Measurements from ENCODE around the gene ZNF750. TPM values are rescaled to one million over a fixed set of nuclear protein-coding genes. Genes with fewer than 3 reads are reported as not detected.

The ZNF750 gene
- total RNA-seq, 2 donors from 2014 or later, result not detected

DNA sequence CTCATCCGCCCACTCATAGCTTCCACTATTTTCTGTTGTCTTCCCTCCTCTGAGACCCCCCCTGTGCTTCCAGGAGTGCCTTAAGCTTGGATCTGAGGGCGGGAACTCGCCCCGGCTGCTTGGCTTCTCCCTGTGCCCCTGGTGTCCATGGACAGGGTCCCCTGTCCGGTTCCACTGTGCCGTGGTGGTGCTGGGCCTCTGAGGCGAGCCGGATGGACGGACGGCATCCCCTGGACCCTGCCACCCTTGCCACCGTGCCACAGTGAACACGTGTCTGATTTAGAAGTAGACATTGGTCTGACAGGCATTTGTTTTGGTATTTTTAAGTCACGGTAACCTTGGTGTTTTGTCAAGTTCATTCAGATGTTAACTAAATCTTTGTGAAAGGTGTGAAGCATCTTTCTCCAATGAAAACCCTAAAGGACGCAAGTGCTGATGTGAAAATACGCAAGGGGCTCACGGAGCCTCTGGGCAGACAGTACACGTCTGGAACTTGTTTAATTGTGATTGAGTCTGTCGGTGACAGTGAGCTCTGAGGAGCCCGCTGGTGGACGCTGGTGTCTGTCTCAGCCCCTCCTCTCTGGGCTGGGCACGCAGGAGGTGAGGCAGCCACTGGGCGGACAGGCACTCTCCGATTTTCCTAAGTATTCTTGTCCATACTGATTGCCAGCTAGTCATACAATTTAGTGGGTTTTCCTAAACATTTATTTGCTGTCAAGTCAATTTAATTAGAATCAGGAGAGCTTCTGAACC is 26.3 kb downstream of the ZNF750 start:
- Mint-ChIP-seq H3K36me3 (peaks cover 10 to 14% of the 10 kb centered on the region in 2 donors), H3K27ac (peak overlapping the region in 1 of 2 donors; percentile 15), H3K9me3 (no peaks in the 10 kb centered on the region)
- DNase-seq (ENCODE audit: low spot score in 2 of 2), result no peak
- ATAC-seq, result no peak

DNA sequence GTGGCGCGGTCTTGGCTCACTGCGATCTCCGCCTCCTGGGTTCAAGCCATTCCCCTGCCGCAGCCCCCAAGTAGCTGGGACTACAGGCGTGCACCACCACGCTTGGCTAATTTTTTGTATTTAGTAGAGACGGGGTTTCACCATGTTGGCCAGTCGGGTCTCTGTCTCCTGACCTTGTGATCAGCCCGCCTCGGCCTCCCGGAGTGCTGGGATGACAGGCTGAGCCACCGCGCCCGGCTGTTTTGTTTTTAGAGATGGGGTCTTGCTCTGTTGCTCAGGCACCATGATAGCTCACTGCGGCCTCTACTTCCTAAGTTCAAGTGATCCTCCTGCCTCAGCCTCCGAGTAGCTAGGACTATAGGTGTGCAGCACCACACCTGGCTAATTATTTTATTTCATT is 27.2 kb downstream of the ZNF750 start:
- DNase-seq (ENCODE audit: low spot score in 2 of 2) (no peak), ATAC-seq (no peak)
- no peaks in the 10 kb centered on the region for H3K9me3 Mint-ChIP-seq
- H3K27ac Mint-ChIP-seq, result no peak overlapping the region
- peaks cover 6 to 9% of the 10 kb centered on the region in 2 donors for H3K36me3 Mint-ChIP-seq

DNA sequence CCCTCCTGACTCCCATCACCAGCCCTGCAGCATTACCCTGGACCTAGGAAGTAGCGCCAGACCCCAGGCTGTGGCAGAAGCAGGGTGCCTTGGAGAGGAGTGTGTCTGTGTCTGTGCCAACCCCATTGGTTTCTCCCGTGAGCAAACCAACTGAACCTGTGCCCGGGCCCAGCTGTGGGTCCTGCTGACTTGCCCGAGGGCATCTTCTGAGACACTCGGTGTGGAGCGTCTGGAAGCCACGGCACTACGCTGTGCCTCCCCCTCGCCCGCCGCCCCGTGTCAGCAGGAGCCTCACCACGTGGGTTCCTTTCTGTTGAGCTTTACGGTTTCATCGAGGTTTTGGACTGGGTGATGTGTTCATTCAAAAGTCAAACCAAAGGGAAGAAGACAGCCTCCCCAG is 27.8 kb downstream of the ZNF750 start:
- Mint-ChIP-seq H3K9me3 (no peaks in the 10 kb centered on the region), H3K27ac (no peak overlapping the region), H3K36me3 (peaks cover 5 to 8% of the 10 kb centered on the region in 2 donors)
- ATAC-seq (no peak), DNase-seq (ENCODE audit: low spot score in 2 of 2) (no peak)

DNA sequence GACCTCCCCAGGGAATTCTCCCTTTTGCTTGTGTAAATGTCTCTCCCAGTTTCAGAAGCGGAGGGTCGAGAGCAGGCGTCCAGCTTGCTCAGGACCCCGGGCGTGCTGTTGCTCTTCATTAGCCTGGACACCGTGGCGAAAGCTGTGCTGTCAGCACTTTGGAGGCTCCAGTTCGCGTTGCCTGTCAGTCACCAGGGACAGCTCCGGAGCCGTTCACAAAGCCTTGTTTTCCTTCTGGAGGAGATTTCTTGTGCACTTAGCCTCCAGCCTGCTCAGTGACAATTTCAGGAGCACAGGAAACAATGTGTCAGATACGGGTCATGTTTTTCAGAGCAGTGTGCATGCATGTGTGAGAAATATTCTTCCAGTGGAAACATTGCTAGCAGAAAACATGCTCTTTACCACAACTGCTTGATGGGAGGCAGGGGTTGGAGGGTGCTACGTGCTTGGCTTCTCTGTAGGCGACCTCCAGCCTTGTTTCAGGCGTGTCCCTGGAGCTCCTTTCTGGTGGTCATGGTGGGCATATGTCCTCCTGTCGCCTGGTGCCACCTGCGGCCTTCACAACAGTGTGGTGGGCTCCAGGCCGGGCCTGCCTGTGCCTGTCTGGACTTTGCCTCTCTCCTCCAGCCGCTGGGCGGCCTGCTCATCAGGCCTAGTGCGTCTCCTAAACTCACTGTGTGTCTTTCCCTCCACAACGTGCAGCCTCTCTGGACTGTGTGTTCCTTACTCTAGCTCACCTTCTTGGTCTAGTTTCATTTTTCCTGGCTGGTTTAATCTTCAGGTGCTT is 29.0 kb downstream of the ZNF750 start:
- Mint-ChIP-seq H3K9me3 (no peaks in the 10 kb centered on the region), H3K36me3 (peaks cover 5 to 8% of the 10 kb centered on the region in 2 donors), H3K27ac (peak overlapping the region in 1 of 2 donors; percentile 38)
- DNase-seq (ENCODE audit: low spot score in 2 of 2) (no peak), ATAC-seq (no peak)

DNA sequence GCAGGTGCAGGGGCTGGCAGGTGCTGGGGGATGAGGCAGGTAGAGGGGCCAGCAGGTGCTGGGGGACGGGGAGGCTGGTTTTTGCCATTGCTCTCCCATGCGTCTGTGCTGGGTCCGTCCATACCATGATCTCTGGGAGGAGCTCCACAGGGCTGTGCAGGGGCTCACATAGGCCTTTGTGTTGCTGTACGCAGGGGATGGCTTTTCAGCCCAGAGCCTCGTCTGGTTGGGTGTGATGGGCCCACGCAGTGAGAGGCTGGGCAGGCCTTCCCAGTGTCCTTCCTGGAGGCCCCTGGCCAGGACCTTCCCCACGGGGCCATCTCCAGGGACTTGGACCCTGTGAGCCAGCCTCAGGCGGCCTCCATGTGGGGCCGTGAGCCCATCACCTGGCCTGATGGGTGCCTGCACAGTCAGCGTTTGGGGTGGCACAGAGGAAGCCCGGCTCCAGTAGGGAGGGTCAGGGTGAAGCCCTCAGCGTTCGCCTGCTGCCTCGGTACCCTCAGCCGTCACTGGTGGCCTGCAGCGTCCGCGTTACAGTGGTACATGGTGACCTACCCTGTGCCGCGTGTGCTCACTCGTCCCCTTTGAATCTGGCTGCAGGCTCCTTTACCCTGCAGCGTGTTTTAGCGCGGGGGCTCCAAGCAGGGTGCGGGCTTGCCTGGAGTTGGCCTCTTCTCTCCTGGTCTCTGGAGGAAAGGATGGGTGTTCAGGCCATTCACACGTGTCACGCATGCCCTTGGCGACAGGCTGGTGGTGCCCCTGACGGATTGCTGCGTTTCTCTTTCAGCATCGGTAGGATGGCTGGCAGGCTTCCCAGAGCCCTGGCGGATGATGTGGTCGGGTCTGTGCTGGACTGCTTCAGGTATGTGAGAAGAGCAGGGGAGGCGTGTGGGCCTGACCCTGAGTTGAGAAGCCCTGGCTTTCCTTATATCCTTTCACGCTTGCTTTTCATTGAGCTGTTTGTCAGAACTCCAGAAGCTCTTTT is 30.6 kb downstream of the ZNF750 start:
- no peak overlapping the region for H3K27ac Mint-ChIP-seq
- no peak for ATAC-seq
- no peak for DNase-seq (ENCODE audit: low spot score in 2 of 2)
- peaks cover 2 to 5% of the 10 kb centered on the region in 2 donors for H3K36me3 Mint-ChIP-seq
- no peaks in the 10 kb centered on the region for H3K9me3 Mint-ChIP-seq

DNA sequence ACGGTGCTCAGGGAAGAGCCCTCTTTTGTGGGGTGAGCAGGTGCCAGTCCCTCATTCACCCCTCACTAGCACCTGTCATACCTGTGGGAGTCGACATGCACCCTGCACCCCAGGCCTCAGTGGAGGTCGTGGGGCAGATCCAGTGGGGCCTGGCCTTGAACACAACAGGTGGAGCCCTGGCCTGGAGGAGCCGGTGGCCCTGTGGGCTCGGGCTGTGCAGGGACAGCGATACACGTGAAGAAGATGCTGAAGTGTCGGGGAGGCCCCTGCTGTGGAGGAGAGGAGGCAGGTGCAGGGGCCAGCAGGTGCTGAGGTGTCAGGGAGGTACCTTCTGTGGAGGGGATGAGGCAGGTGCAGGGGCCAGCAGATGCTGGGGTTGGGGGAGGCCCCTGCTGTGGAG is 31.8 kb downstream of the ZNF750 start:
- ATAC-seq (no peak), DNase-seq (ENCODE audit: low spot score in 2 of 2) (no peak)
- Mint-ChIP-seq H3K36me3 (peaks cover 0 to 5% of the 10 kb centered on the region in 2 donors), H3K27ac (peak overlapping the region; percentile 25 to 36), H3K9me3 (no peaks in the 10 kb centered on the region)

DNA sequence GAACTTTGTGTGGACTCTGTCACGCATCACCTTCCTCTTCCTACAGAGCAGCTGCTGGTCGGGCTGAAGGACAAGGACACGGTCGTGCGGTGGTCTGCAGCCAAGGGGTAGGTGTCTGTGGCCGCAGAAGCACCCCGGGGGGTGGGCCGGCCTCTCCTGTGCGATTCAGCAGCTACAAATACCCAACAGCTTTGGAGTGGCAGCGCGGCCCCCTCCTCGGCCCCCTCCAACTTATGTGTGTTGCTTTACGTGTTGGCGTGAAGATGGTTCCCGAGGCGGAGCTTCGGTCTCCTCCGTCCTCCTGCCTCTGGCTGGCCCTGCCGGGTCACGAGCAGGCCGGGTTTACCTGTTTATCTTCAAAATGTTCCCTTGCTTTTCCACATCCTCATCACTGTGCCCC is 32.3 kb downstream of the ZNF750 start:
- Mint-ChIP-seq H3K27ac (peak overlapping the region; percentile 25 to 36), H3K36me3 (peaks cover 0 to 5% of the 10 kb centered on the region in 2 donors), H3K9me3 (no peaks in the 10 kb centered on the region)
- no peak for ATAC-seq
- DNase-seq (ENCODE audit: low spot score in 2 of 2), result no peak

DNA sequence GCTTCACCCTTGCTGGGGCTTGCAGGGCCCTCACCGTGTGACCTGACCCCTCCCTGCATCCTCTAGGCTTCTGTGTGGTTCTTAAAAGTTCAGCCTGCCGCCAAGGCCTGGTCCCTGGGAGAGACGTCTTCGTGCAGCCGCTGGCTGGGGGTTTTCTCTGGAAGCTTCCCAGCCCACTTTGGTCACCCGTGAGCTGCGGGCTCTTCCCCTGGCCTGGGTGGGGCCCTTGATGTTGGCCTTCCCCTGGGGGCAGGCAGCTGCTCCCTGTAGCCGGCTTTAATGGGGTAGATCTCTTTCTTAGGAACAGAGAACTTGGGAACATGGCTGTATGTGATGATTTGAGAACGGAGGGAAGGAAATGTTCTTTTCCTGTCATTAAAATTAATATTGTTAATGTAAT is 32.7 kb downstream of the ZNF750 start:
- ATAC-seq, result no peak
- H3K9me3 Mint-ChIP-seq, result no peaks in the 10 kb centered on the region
- peaks cover 0 to 5% of the 10 kb centered on the region in 2 donors for H3K36me3 Mint-ChIP-seq
- H3K27ac Mint-ChIP-seq, result peak overlapping the region in 1 of 2 donors; percentile 72
- no peak for DNase-seq (ENCODE audit: low spot score in 2 of 2)

DNA sequence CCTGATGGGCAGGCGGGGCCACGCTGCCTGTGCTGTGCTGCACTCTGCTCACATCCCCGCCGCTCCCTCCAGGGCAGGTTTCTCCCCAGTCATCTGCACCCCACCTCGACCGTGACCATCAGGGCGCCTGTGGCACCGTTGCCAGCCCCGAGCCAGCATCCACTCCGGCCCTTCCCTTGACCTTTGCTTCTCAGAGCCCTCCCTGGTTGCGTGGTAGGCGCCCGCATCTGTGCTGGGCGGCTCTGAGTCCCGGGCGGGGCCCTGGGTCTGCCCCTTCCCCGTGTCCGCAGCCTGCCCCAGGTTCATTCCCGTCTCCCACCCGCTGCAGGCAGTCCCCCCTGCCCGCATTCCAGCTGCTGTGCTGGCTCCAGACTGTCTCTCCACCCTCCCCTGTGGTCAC is 33.2 kb downstream of the ZNF750 start:
- Mint-ChIP-seq H3K9me3 (no peaks in the 10 kb centered on the region), H3K27ac (peak overlapping the region; percentile 51 to 72), H3K36me3 (peaks cover 0 to 5% of the 10 kb centered on the region in 2 donors)
- ATAC-seq (no peak), DNase-seq (ENCODE audit: low spot score in 2 of 2) (no peak)

DNA sequence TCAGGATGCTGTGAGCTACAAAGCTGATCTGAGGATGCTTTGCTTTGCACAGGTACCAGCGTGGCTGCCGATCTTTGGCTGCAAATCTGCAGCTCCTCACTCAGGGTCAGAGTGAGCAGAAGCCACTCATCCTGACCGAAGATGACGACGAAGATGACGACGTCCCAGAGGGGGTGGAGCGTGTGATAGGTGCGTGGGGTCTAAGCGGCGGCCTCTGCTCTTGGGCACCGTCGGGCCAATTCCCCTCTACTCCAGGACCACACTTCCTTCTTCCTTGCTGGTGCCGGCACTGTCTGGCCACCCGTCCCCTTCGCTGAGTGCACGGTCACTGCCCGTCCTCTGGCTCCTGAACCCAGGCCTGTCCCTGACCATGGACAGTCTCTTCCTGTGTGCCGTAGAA is 34.0 kb downstream of the ZNF750 start:
- Mint-ChIP-seq H3K9me3 (peaks cover 0 to 6% of the 10 kb centered on the region in 2 donors), H3K27ac (peak overlapping the region; percentile 29 to 65), H3K36me3 (peaks cover 5 to 13% of the 10 kb centered on the region in 2 donors)
- ATAC-seq (no peak), DNase-seq (ENCODE audit: low spot score in 2 of 2) (no peak)

DNA sequence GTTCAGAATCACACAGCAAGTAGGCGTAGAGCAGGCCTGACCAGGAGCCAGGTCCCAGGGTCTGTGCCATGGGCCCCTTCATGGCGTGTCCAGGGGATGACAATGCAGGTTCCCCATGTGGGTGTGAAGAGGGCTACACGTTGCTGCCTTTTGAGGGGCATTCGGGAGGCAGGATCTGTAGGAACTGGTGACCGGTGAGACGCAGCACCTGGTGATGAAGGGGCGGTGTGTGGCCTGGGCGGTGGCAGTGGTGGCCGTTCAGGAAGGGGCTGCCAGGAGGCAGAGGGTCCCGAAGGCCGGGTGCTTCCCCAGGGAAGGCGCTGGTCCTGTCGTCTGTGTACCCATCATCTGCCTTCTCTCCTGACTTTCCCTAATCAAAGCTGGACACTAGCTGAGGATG is 34.6 kb downstream of the ZNF750 start:
- Mint-ChIP-seq H3K9me3 (peaks cover 0 to 6% of the 10 kb centered on the region in 2 donors), H3K36me3 (peaks cover 5 to 19% of the 10 kb centered on the region in 2 donors), H3K27ac (peak overlapping the region in 1 of 2 donors; percentile 65)
- DNase-seq (ENCODE audit: low spot score in 2 of 2) (no peak), ATAC-seq (no peak)

DNA sequence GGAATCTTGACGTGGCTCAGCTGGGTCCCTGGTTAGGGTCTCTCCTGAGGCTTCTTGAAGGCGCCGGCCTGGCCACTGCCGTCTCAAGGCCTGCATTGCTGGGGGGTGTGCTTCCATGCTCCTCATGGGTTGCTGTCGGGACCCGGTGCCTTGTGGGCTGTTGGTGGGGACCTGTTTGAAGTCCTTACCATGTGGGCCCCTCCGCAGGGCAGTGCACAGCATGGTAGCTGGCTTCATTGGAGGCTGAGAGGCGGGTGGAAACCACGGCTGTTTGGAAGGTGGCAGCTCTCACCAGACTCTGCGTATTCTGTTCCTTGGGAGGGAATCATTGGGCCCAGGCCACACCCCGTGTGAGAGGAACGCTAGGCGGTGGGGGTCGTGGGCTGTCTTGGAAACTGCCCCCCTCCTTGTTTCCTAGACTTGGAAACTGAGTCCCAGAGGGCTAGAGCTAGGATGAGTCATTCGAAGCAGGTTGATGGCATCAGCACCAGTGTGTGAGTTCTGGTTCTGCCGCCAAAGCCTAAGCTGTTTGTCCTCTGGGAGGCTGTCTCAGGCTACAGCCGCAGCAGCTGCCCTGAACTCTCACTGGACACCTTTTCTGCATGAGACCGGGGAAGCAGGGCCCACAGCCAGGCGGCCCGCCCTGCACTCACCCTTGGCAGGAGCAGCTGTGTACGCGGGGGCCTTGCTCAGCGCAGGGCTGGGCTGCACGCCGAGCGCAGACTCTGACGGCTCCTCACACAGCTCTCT is 35.2 kb downstream of the ZNF750 start:
- ATAC-seq (no peak), DNase-seq (ENCODE audit: low spot score in 2 of 2) (no peak)
- Mint-ChIP-seq H3K27ac (peak overlapping the region in 1 of 2 donors; percentile 65), H3K36me3 (peaks cover 5 to 25% of the 10 kb centered on the region in 2 donors), H3K9me3 (peaks cover 0 to 6% of the 10 kb centered on the region in 2 donors)

DNA sequence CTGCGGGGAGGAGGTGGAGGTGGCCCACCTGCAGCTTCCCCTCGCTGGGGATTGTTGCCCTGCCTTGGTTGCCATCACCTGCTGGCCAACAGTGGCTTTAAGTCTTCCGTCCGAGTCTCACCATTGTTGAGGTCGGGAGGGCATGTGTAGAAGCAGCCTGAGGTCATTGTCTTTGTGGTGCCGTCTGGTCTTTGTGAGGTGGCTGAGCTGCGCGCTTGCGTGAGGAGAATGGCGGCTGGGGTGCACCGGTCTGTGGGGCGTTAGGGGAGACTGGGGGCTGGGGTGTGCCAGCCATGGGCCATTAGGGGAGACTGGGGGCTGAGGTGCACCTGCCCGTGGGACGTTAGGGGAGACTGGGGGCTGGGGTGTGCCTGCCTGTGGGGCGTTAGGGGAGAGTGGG is 36.2 kb downstream of the ZNF750 start:
- H3K27ac Mint-ChIP-seq, result no peak overlapping the region
- peaks cover 5 to 26% of the 10 kb centered on the region in 2 donors for H3K36me3 Mint-ChIP-seq
- no peak for ATAC-seq
- DNase-seq (ENCODE audit: low spot score in 2 of 2), result no peak
- H3K9me3 Mint-ChIP-seq, result peaks cover 0 to 6% of the 10 kb centered on the region in 2 donors

DNA sequence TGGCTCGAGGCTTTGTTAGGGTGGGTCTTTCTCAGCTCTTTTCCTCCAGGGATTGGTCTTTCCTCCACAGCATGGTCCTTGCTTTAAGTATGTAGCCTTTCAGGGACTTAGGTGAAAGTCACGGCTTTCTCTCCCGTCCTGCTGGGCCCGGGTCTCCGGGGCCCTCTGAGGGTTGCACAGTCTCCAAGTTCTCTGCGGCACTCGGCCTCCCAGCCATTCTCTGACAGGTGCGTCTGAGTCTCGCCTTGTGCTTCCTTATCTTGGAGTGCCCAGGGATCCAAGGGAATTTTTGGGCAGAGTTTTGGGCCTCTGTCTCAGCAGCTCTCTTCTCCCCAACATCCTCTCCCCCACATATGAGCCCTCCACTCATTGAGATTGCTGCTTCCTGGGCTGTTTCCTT is 36.6 kb downstream of the ZNF750 start:
- H3K9me3 Mint-ChIP-seq, result peaks cover 0 to 6% of the 10 kb centered on the region in 2 donors
- no peak overlapping the region for H3K27ac Mint-ChIP-seq
- DNase-seq (ENCODE audit: low spot score in 2 of 2) (no peak), ATAC-seq (no peak)
- H3K36me3 Mint-ChIP-seq, result peaks cover 5 to 26% of the 10 kb centered on the region in 2 donors

DNA sequence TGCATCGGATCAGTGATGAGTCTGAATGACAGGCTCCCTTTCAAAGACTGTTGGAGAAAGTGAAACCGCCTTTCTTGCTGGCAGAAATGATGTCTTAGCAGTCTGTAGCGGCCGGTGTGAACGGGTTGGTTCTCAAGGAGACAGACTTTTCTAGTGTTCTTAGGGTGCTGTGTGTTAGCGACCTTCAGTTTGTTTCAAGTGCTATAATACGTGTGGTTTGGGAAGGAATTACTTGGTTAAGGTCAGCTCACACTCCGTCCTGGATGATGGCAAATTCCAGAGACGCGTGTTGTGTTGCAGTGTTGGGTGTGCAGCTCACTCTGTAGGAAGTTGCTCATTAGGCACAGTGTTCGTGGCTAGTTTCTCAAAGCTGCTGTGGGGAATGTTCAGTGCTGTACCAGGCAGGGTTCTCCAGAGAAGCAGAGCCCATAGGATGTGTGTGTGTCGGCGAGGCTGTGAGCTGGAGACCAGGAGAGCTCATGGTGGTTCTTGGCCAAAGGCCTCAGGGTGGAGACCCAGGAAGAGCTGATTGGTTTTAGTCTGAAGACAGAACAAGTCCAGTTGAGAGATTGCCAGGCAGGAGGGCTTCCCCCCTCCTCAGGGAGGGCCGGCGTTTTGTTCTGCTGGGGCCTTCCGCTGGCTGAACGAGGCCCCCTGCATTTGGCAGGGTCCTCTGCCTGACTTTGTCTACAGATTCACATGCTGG is 37.6 kb downstream of the ZNF750 start:
- ATAC-seq (no peak), DNase-seq (ENCODE audit: low spot score in 2 of 2) (no peak)
- peak overlapping the region in 1 of 2 donors; percentile 24 for H3K27ac Mint-ChIP-seq
- H3K9me3 Mint-ChIP-seq, result peaks cover 0 to 6% of the 10 kb centered on the region in 2 donors
- H3K36me3 Mint-ChIP-seq, result peaks cover 5 to 21% of the 10 kb centered on the region in 2 donors

Measured in activated naive CD4-positive, alpha-beta T cell treated with anti-CD3 and anti-CD28 coated beads, Interleukin-2, amount 50 U/mL, for 72 hours (primary cell).